ENCODE results near the gene TDRKH. TPM values are rescaled to one million over a fixed set of nuclear protein-coding genes. Genes with fewer than 3 reads are reported as not detected.

TDRKH gene, protein sequence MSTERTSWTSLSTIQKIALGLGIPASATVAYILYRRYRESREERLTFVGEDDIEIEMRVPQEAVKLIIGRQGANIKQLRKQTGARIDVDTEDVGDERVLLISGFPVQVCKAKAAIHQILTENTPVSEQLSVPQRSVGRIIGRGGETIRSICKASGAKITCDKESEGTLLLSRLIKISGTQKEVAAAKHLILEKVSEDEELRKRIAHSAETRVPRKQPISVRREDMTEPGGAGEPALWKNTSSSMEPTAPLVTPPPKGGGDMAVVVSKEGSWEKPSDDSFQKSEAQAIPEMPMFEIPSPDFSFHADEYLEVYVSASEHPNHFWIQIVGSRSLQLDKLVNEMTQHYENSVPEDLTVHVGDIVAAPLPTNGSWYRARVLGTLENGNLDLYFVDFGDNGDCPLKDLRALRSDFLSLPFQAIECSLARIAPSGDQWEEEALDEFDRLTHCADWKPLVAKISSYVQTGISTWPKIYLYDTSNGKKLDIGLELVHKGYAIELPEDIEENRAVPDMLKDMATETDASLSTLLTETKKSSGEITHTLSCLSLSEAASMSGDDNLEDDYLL
- 1 to 10 TPM; 4.0 to 8.7 (median 6.1) TPM for total RNA-seq

GRCh38 chr1:151790071-151790939, at the start of gene TDRKH:
Gene TDRKH, minus strand, starts transcription at chr1:151790500. Its CDS starts 7,478 bp downstream, at chr1:151783022.
- H3K36me3 ChIP-seq, result peaks cover 0 to 4% (median 2%) of the 10 kb centered on the region in 4 donors
- WGBS, result under 1% methylated on average over 58 of the region's 58 CpGs
- DNase-seq (ENCODE audit: extremely low spot score), result peak; percentile 99
- TF ChIP-seq, protein P1, sequence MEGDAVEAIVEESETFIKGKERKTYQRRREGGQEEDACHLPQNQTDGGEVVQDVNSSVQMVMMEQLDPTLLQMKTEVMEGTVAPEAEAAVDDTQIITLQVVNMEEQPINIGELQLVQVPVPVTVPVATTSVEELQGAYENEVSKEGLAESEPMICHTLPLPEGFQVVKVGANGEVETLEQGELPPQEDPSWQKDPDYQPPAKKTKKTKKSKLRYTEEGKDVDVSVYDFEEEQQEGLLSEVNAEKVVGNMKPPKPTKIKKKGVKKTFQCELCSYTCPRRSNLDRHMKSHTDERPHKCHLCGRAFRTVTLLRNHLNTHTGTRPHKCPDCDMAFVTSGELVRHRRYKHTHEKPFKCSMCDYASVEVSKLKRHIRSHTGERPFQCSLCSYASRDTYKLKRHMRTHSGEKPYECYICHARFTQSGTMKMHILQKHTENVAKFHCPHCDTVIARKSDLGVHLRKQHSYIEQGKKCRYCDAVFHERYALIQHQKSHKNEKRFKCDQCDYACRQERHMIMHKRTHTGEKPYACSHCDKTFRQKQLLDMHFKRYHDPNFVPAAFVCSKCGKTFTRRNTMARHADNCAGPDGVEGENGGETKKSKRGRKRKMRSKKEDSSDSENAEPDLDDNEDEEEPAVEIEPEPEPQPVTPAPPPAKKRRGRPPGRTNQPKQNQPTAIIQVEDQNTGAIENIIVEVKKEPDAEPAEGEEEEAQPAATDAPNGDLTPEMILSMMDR (IDR thresholded peaks at IDR 0.05), result peak in 2 of 3 experiments; percentile 27 to 42
- TF ChIP-seq POLR2AphosphoS5 (IDR thresholded peaks at IDR 0.05), result peak; percentile 69 to 81
- TF ChIP-seq EP300 (IDR thresholded peaks at IDR 0.05), result no peak
- TF ChIP-seq POLR2A (IDR thresholded peaks at IDR 0.05; ENCODE audit: low read depth), result peak; percentile 11
- intact Hi-C loops (cut with DNase I), result loop anchor here (2.0 kb wide), 1 partner anchor 26 kb away; no protein-coding TSS in a partner anchor
- peak within 1 kb of the TSS; percentile 68 to 77 (median 70) for H3K27ac ChIP-seq (replicated peaks in 1 of 4)
- H3K9me3 ChIP-seq, result no peaks in the 10 kb centered on the region
- peak within 1 kb of the TSS; percentile 68 to 83 (median 72) for H3K4me3 ChIP-seq
- H3K27me3 ChIP-seq, result no peaks in the 10 kb centered on the region
- peaks cover 0 to 22% (median 16%) of the 10 kb centered on the region in 4 donors for H3K4me1 ChIP-seq

- TF ChIP-seq, protein P1 (IDR thresholded peaks at IDR 0.05), result no peak
- no peak for TF ChIP-seq POLR2A (IDR thresholded peaks at IDR 0.05; ENCODE audit: low read depth)
- TF ChIP-seq EP300 (IDR thresholded peaks at IDR 0.05), result no peak
- TF ChIP-seq POLR2AphosphoS5 (IDR thresholded peaks at IDR 0.05), result no peak
- intact Hi-C loops (cut with DNase I), result loop anchor here (10.0 kb wide), 1 partner anchor 75 kb away; the partner anchor contains the start of gene MRPL9
- H3K4me3 ChIP-seq, result peak within 1 kb of the TSS; percentile 56 to 65 (median 56)
- H3K4me1 ChIP-seq, result peaks cover 22 to 33% (median 31%) of the 10 kb centered on the region in 4 donors
- no peak for DNase-seq (ENCODE audit: extremely low spot score)
- 19% methylated on average over 27 of the region's 47 CpGs for WGBS
- peaks cover 8 to 59% (median 21%) of the 10 kb centered on the region in 4 donors for H3K27me3 ChIP-seq
- no peaks in the 10 kb centered on the region for H3K36me3 ChIP-seq
- no peaks in the 10 kb centered on the region for H3K9me3 ChIP-seq
- H3K27ac ChIP-seq (replicated peaks in 1 of 4), result peak within 1 kb of the TSS in 2 of 4 donors; percentile 26 to 28
Measured at GRCh38 chr1:151839457-151840403, 49.4 kb upstream of the TDRKH start, which contains the start of gene C2CD4D. Gene C2CD4D, minus strand, starts transcription at chr1:151839820. Its CDS starts 831 bp downstream, at chr1:151838989.

DNA sequence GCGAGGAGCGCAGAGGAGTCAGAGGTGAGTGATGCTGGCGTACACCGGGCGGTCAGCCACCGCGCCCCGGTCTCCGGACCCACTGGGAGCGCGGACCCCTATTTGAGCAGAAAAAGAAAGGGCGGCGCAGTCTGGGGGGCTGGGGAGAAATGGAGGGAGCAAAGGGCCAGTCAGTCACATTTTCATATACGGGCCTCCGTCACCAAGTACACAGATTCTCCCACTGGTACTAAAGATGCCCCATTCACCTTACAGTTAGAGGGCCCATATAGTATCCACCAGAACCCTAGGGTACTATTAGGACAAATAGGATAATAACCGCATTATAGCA, 48.7 kb upstream of the TDRKH start:
- no peaks in the 10 kb centered on the region for H3K9me3 ChIP-seq
- peak overlapping the region; percentile 56 to 65 (median 56) for H3K4me3 ChIP-seq
- peaks cover 8 to 65% (median 21%) of the 10 kb centered on the region in 4 donors for H3K27me3 ChIP-seq
- no peak for TF ChIP-seq EP300 (IDR thresholded peaks at IDR 0.05)
- no peak for TF ChIP-seq POLR2A (IDR thresholded peaks at IDR 0.05; ENCODE audit: low read depth)
- no peak for TF ChIP-seq POLR2AphosphoS5 (IDR thresholded peaks at IDR 0.05)
- TF ChIP-seq, protein P1 (IDR thresholded peaks at IDR 0.05), result no peak
- H3K4me1 ChIP-seq, result peaks cover 22 to 33% (median 31%) of the 10 kb centered on the region in 4 donors
- WGBS, result 52% methylated on average over 16 of the region's 16 CpGs
- H3K27ac ChIP-seq (replicated peaks in 1 of 4), result no peak overlapping the region
- no peak for DNase-seq (ENCODE audit: extremely low spot score)
- intact Hi-C loops (cut with DNase I), result loop anchor here (10.0 kb wide), 1 partner anchor 74 kb away; the partner anchor contains the start of gene MRPL9
- H3K36me3 ChIP-seq, result no peaks in the 10 kb centered on the region

All from esophagus muscularis mucosa (tissue), 4 donors.